Astrocyte (in vitro differentiated cells and primary cell): ENCODE measurements around the gene LMAN2L. TPM values are rescaled to one million over a fixed set of nuclear protein-coding genes. Genes with fewer than 3 reads are reported as not detected.
A peak's percentile ranks its signal among the peaks of the same experiment; 100 is the strongest.

Source experiments
- DNase-seq: peaks from one replicate; pipeline ENCODE4 v3.0.0-alpha.2; 2010; ENCODE audit warnings: low read depth
- FAIRE-seq: peaks from 2 replicates; lab custom pipeline; 2011; peaks lifted over from hg19 to GRCh38; lab: Jason Lieb, UNC
- H2AFZ ChIP-seq: 2 replicates; pipeline ENCODE4 v1.6.0; 2012; ENCODE audit warnings: low read depth, low read length, inconsistent platforms
- H3K27ac ChIP-seq: 2 replicates; pipeline ENCODE4 v1.5.1; 2011; ENCODE audit warnings: low read depth, low read length, inconsistent platforms
- H3K27me3 ChIP-seq: 2 replicates; pipeline ENCODE4 v1.6.0; 2011; ENCODE audit warnings: low read length, inconsistent platforms; ENCODE audit not compliant: insufficient read depth
- H3K36me3 ChIP-seq: 2 replicates; pipeline ENCODE4 v1.5.1; 2011; ENCODE audit warnings: low read length, inconsistent platforms; ENCODE audit not compliant: insufficient read depth
- H3K4me1 ChIP-seq: 2 replicates; pipeline ENCODE4 v1.5.1; 2011; ENCODE audit warnings: low read length, inconsistent platforms; ENCODE audit not compliant: insufficient read depth
- H3K4me2 ChIP-seq: 2 replicates; pipeline ENCODE4 v1.6.0; 2012; ENCODE audit warnings: low read length, inconsistent platforms
- H3K4me3 ChIP-seq: 2 replicates; pipeline ENCODE4 v1.5.1; 2011; ENCODE audit warnings: low read depth, mild to moderate bottlenecking, low read length, inconsistent platforms; ENCODE audit not compliant: insufficient read depth
- H3K79me2 ChIP-seq: 2 replicates; pipeline ENCODE4 v1.6.0; 2012; ENCODE audit warnings: mild to moderate bottlenecking, low read length, inconsistent platforms; ENCODE audit not compliant: insufficient read depth
- H3K9ac ChIP-seq: 2 replicates; pipeline ENCODE4 v1.6.0; 2012; ENCODE audit warnings: mild to moderate bottlenecking, low read length, inconsistent platforms
- H3K9me3 ChIP-seq: 2 replicates; pipeline ENCODE4 v1.5.1; 2012; ENCODE audit warnings: low read depth, mild to moderate bottlenecking, low read length, inconsistent platforms; ENCODE audit not compliant: insufficient read depth
- H4K20me1 ChIP-seq: 2 replicates; pipeline ENCODE4 v1.6.0; 2012; ENCODE audit warnings: low read length, inconsistent platforms; ENCODE audit not compliant: insufficient read depth
- H3K27ac Mint-ChIP-seq: one replicate; pipeline ENCODE4 v1.8.0; 2021; ENCODE audit warnings: mild to moderate bottlenecking, mixed read lengths; ENCODE audit not compliant: unreplicated experiment
- H3K27me3 Mint-ChIP-seq: one replicate; pipeline ENCODE4 v1.8.0; 2021; ENCODE audit warnings: low read depth, mixed read lengths; ENCODE audit not compliant: unreplicated experiment
- H3K36me3 Mint-ChIP-seq: one replicate; pipeline ENCODE4 v1.8.0; 2021; ENCODE audit warnings: low read depth, mixed read lengths; ENCODE audit not compliant: unreplicated experiment
- H3K4me1 Mint-ChIP-seq: one replicate; pipeline ENCODE4 v1.8.0; 2021; ENCODE audit warnings: low read depth, mixed read lengths; ENCODE audit not compliant: unreplicated experiment
- H3K4me3 Mint-ChIP-seq: one replicate; pipeline ENCODE4 v1.8.0; 2021; ENCODE audit warnings: mild to moderate bottlenecking, moderate library complexity, mixed read lengths; ENCODE audit not compliant: unreplicated experiment
- H3K9me3 Mint-ChIP-seq: one replicate; pipeline ENCODE4 v1.8.0; 2021; ENCODE audit warnings: mild to moderate bottlenecking, mixed read lengths; ENCODE audit not compliant: unreplicated experiment
- EZH2 ChIP-seq: IDR thresholded peaks from 2 replicates; pipeline ENCODE4 v1.6.1; 2012; ENCODE audit warnings: mild to moderate bottlenecking, low read length, inconsistent platforms; ENCODE audit not compliant: insufficient read depth
- total RNA-seq: library from RNA; stranded (reverse); gene quantifications from 2 replicates; pipeline ENCODE4 v1.2.1, GENCODE V29; 2021
- TF ChIP-seq, protein P1 (sequence below): IDR thresholded peaks from 2 replicates; pipeline ENCODE4 v1.5.1; 2011; ENCODE audit warnings: low read depth, mild to moderate bottlenecking, inconsistent platforms, low read length, moderate library complexity; ENCODE audit not compliant: insufficient read depth

LMAN2L gene
- total RNA-seq, 1 donor from 2014 or later, result 19.8 TPM

DNA sequence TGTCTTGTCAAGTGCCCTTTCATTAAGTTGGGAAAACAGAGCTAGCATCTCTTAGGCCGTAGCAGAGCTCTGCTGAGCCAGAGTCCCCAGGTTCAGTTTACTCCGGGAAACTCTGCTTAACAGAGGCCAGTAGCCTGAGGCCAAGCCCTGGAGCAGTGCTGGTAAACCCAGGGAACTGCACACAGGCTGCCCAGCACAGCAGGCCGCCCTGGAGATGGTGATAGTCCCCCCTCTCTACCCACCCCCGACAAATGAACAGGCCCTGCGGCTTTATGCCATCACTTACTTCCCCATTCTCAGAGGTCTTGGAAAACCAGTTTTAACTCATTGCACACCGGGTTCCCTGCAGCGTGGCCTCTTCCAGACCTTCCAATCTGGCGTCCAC is 24.4 kb upstream of the LMAN2L start:
- Mint-ChIP-seq H3K9me3 (peaks cover 3% of the 10 kb centered on the region), H3K4me1 (peaks cover 20% of the 10 kb centered on the region), H3K27ac (peak overlapping the region; percentile 58), H3K27me3 (peaks cover 6% of the 10 kb centered on the region), H3K4me3 (peak overlapping the region; percentile 68), H3K36me3 (no peaks in the 10 kb centered on the region)
- Histone ChIP-seq H3K4me3 (no peak overlapping the region), H3K9ac (no peak overlapping the region), H3K9me3 (no peaks in the 10 kb centered on the region), H3K27me3 (no peaks in the 10 kb centered on the region), H3K4me1 (peaks cover 27% of the 10 kb centered on the region), H2AFZ (no peak overlapping the region), H3K4me2 (peak overlapping the region; percentile 89), H3K36me3 (no peaks in the 10 kb centered on the region), H4K20me1 (peaks cover 37% of the 10 kb centered on the region), H3K27ac (no peak overlapping the region), H3K79me2 (peaks cover 10% of the 10 kb centered on the region)
- DNase-seq, result no peak
- no peak for TF ChIP-seq EZH2
- TF ChIP-seq, protein P1, sequence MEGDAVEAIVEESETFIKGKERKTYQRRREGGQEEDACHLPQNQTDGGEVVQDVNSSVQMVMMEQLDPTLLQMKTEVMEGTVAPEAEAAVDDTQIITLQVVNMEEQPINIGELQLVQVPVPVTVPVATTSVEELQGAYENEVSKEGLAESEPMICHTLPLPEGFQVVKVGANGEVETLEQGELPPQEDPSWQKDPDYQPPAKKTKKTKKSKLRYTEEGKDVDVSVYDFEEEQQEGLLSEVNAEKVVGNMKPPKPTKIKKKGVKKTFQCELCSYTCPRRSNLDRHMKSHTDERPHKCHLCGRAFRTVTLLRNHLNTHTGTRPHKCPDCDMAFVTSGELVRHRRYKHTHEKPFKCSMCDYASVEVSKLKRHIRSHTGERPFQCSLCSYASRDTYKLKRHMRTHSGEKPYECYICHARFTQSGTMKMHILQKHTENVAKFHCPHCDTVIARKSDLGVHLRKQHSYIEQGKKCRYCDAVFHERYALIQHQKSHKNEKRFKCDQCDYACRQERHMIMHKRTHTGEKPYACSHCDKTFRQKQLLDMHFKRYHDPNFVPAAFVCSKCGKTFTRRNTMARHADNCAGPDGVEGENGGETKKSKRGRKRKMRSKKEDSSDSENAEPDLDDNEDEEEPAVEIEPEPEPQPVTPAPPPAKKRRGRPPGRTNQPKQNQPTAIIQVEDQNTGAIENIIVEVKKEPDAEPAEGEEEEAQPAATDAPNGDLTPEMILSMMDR, result no peak
- FAIRE-seq, result no peak

DNA sequence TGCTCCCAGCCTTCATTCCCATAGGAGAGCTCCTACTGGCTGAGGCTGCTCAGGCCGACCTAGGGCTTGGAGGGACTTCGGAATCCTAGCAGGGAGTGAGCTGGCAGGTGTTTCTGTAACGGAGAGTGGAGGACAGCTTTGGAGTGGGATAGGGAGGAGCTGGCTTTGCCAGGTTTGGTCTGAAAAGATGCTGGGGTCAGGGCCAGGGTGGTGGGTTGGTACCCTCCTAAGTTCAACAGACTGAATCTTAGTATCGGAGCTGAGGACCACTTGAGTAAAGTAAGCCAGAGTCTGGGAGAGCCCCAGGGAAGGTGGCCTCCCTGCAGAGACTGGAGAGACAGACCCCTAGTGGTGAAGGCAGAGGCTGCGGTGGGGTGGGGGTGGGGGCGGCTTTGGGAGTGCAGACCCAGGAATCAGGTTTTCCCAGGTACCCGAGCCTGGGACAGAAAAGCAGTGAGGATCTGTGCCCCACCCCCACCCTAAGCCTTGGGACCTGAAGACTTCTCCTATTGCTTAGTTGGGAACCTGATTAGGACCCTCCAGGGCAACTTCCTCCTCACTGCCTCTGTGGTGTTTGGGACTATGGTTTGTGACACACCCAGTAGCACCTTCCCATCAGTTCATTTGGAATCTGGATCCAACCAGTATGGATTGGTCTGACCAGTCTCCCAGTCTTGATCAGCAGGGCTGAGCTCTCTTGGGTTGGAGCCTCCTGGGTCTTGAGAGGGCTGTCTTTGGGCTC is 23.8 kb upstream of the LMAN2L start:
- peak overlapping the region; percentile 12 for H3K9ac ChIP-seq
- H3K27ac Mint-ChIP-seq, result no peak overlapping the region
- H3K4me1 Mint-ChIP-seq, result peaks cover 20% of the 10 kb centered on the region

More for the DNA sequence above, 23.8 kb upstream of the LMAN2L start:
- DNase-seq (no peak), FAIRE-seq (no peak)
- Histone ChIP-seq H3K27me3 (no peaks in the 10 kb centered on the region), H3K27ac (no peak overlapping the region), H3K9me3 (no peaks in the 10 kb centered on the region), H3K79me2 (peaks cover 10% of the 10 kb centered on the region), H2AFZ (no peak overlapping the region), H4K20me1 (peaks cover 37% of the 10 kb centered on the region), H3K4me2 (peak overlapping the region; percentile 89), H3K4me1 (peaks cover 27% of the 10 kb centered on the region), H3K36me3 (no peaks in the 10 kb centered on the region), H3K4me3 (no peak overlapping the region)
- peaks cover 3% of the 10 kb centered on the region for H3K9me3 Mint-ChIP-seq
- TF ChIP-seq, protein P1, result no peak
- H3K4me3 Mint-ChIP-seq, result peak overlapping the region; percentile 76
- peaks cover 6% of the 10 kb centered on the region for H3K27me3 Mint-ChIP-seq
- no peaks in the 10 kb centered on the region for H3K36me3 Mint-ChIP-seq
